Stimulated activated naive CD8-positive, alpha-beta T cell treated with anti-CD3 and anti-CD28 coated beads, Interleukin-15, amount 100 ng/mL, for 72 hours (primary cell): ENCODE results near the gene STX17.
"Not testable (repeated sequence)": the region's sequence is repeated elsewhere in the genome, so short reads cannot be mapped to it uniquely, and the experiment has no call there.

ENCODE experiments used
- ATAC-seq: fragments of 150-1000 bp; cut with Tn5 transposase; 2 replicates; pipeline ENCODE4 v1.10.0; 2021; ENCODE audit warnings: mild to moderate bottlenecking, moderate library complexity
- DNase-seq, 2 donors: peaks; one replicate each; pipeline ENCODE4 v3.0.0; 2021 to 2022
- H3K27ac Mint-ChIP-seq, 2 donors: one replicate each; pipeline ENCODE4 v1.8.0; 2022; ENCODE audit warnings: mild to moderate bottlenecking in 2 of 2, mixed read lengths in 2 of 2, moderate library complexity in 2 of 2
- H3K27me3 Mint-ChIP-seq: one replicate; pipeline ENCODE4 v1.8.0; 2022; ENCODE audit warnings: mixed read lengths
- H3K4me1 Mint-ChIP-seq: one replicate; pipeline ENCODE4 v1.8.0; 2022; ENCODE audit warnings: mild to moderate bottlenecking, mixed read lengths
- H3K4me3 Mint-ChIP-seq, 2 donors: one replicate each; pipeline ENCODE4 v1.8.0; 2022; ENCODE audit warnings: mild to moderate bottlenecking in 2 of 2, mixed read lengths in 2 of 2, moderate library complexity in 1 of 2
- H3K9me3 Mint-ChIP-seq, 2 donors: one replicate each; pipeline ENCODE4 v1.8.0; 2022; ENCODE audit warnings: mixed read lengths in 2 of 2

STX17 gene

GRCh38 chr9:99906403-99907207 lies at the start of gene STX17:
Gene STX17, plus strand, starts transcription at chr9:99906654. Its CDS starts 8,586 bp downstream, at chr9:99915240.
- H3K27ac Mint-ChIP-seq: peak within 1 kb of the TSS; percentile 97
- peaks cover 9% of the 10 kb centered on the region for H3K27me3 Mint-ChIP-seq
- H3K4me1 Mint-ChIP-seq: peaks cover 29% of the 10 kb centered on the region
- H3K4me3 Mint-ChIP-seq: peak within 1 kb of the TSS; percentile 92 to 96
- peak; percentile 80 to 85 for DNase-seq
- H3K9me3 Mint-ChIP-seq: no peaks in the 10 kb centered on the region
- peak; percentile 96 for ATAC-seq

DNA sequence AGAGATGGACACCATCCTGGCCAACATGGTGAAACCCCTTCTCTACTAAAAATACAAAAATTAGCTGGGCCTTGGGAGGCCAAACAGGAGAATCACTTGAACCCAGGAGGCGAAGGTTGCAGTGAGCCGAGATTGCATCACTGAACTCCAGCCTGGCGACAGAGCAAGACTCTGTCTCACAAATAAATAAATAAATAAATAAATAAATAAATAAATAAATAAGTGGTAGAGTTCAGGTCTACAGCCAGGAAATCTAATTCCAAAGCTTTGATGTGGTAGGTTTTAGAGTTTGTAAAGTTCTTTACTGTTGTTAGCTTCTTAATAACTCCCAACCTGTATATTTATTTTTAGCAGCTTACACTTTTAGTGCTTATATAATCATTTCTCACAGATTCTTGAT lies 48.9 kb upstream of the STX17 start:
- H3K9me3 Mint-ChIP-seq, ATAC-seq, H3K4me1 Mint-ChIP-seq, H3K4me3 Mint-ChIP-seq, H3K27me3 Mint-ChIP-seq, H3K27ac Mint-ChIP-seq, DNase-seq: not testable (repeated sequence)

- ATAC-seq: no peak
- Mint-ChIP-seq H3K9me3 (no peaks in the 10 kb centered on the region), H3K4me1 (no peaks in the 10 kb centered on the region), H3K27ac (no peak overlapping the region), H3K27me3 (no peaks in the 10 kb centered on the region), H3K4me3 (no peak overlapping the region)
- DNase-seq: no peak
Observed at GRCh38 chr9:99858087-99858486, 48.4 kb upstream of the STX17 start.

DNA sequence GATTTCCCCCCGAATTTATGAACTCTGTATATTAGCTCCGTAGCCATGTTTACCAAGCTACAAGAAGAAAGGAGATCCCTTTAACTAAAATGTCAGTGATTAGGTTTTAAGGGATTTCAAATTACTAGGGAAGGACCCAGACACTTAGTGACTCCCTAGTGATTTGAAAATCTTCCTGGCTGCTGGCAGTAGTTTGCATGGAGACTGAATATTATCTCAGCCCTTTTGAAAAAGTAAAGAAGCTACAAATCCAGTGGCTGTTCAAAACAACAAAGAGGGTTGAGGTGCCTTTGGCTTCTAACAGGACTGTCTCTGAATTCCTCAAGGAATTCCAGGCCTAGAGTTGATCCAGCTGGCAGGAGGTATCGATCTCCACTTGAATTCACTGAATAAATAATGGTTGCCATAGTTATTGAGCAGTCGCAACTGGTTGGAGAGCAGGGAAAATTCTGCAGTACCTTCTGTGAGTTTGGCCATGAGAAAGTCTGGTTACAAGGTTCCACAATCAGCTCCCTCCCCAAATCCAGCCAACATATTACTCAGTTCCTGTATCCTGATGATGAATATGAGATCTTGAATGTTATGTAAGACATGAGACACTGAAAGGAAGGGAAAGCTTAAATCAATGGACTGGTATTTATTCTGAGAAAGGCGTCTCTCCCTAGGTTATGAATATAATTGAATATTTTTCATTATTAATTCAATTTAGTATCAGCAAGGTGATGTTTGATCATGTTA lies 47.0 kb upstream of the STX17 start:
- H3K9me3 Mint-ChIP-seq: no peaks in the 10 kb centered on the region
- no peak for ATAC-seq
- no peaks in the 10 kb centered on the region for H3K27me3 Mint-ChIP-seq
- no peak overlapping the region for H3K27ac Mint-ChIP-seq
- no peak for DNase-seq
- H3K4me3 Mint-ChIP-seq: no peak overlapping the region
- H3K4me1 Mint-ChIP-seq: no peaks in the 10 kb centered on the region

GRCh38 chr9:99860266-99860665 lies 46.2 kb upstream of the STX17 start:
- no peak for ATAC-seq
- DNase-seq: no peak
- H3K4me3 Mint-ChIP-seq: no peak overlapping the region
- no peak overlapping the region for H3K27ac Mint-ChIP-seq
- H3K27me3 Mint-ChIP-seq: no peaks in the 10 kb centered on the region
- H3K4me1 Mint-ChIP-seq: no peaks in the 10 kb centered on the region
- H3K9me3 Mint-ChIP-seq: no peaks in the 10 kb centered on the region

GRCh38 chr9:99863955-99864354 lies 42.5 kb upstream of the STX17 start:
- no peak for ATAC-seq
- no peak overlapping the region for H3K27ac Mint-ChIP-seq
- no peak for DNase-seq
- no peak overlapping the region for H3K4me3 Mint-ChIP-seq
- H3K27me3 Mint-ChIP-seq: no peaks in the 10 kb centered on the region
- peaks cover 16% of the 10 kb centered on the region for H3K4me1 Mint-ChIP-seq
- no peaks in the 10 kb centered on the region for H3K9me3 Mint-ChIP-seq

DNA sequence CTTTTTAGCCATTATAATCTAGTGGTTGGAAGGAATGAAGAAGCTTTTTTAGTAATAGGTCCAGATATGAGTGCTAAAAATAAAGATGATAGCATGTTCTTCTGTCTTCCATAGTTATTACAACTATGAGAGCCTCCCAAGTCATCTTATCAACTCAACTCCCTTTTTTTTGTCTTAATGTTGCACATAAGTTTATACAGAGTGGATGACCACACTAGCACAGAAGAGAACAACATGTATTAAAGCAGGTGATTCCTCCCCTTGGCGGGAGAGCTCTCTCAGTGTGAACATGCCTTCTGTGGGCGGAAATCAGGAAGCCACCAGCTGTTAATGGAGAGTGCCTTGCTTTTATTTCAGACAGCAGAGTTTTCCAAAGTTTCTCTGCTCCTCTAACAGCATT lies 40.1 kb upstream of the STX17 start:
- Mint-ChIP-seq H3K4me3 (no peak overlapping the region), H3K9me3 (no peaks in the 10 kb centered on the region), H3K4me1 (peaks cover 21% of the 10 kb centered on the region), H3K27me3 (no peaks in the 10 kb centered on the region), H3K27ac (no peak overlapping the region)
- DNase-seq (no peak), ATAC-seq (no peak)

- peaks cover 21% of the 10 kb centered on the region for H3K4me1 Mint-ChIP-seq
- no peak for DNase-seq
Observed at GRCh38 chr9:99867536-99867935, 38.9 kb upstream of the STX17 start.

GRCh38 chr9:99867968-99868367 lies 38.5 kb upstream of the STX17 start:
- DNase-seq (peak in 1 of 2 donors; percentile 27), ATAC-seq (peak; percentile 87)
- Mint-ChIP-seq H3K4me1 (peaks cover 21% of the 10 kb centered on the region), H3K27ac (peak overlapping the region in 1 of 2 donors; percentile 69), H3K4me3 (no peak overlapping the region), H3K9me3 (no peaks in the 10 kb centered on the region), H3K27me3 (no peaks in the 10 kb centered on the region)

More at GRCh38 chr9:99867536-99867935, 38.9 kb upstream of the STX17 start:
- H3K9me3 Mint-ChIP-seq: no peaks in the 10 kb centered on the region
- peak overlapping the region in 1 of 2 donors; percentile 69 for H3K27ac Mint-ChIP-seq
- H3K27me3 Mint-ChIP-seq: no peaks in the 10 kb centered on the region
- peak; percentile 31 for ATAC-seq
- H3K4me3 Mint-ChIP-seq: no peak overlapping the region

DNA sequence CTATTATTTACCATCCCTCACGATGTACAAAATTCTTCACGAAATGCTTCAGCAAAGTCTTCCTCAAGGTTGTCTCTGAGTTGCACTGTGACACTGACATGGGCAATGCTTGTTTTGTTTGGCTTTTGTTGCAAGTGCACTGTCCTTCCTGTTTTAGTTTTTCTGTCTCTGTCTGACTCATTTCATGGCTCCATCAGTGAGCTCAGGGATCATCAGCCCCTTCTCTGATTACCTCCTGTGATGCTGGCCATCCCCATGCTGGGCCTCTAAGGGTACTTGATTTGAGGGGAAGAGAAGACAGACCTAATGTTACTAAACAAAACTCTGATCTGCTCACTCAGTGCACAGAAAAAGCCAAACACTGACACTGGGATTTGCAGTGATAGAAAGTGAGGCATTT lies 37.6 kb upstream of the STX17 start:
- Mint-ChIP-seq H3K4me1 (peaks cover 25% of the 10 kb centered on the region), H3K27me3 (no peaks in the 10 kb centered on the region), H3K9me3 (no peaks in the 10 kb centered on the region), H3K27ac (no peak overlapping the region), H3K4me3 (no peak overlapping the region)
- DNase-seq (peak in 1 of 2 donors; percentile 19), ATAC-seq (peak; percentile 81)

GRCh38 chr9:99870126-99870525 lies 36.3 kb upstream of the STX17 start:
- peaks cover 2% of the 10 kb centered on the region for H3K27me3 Mint-ChIP-seq
- ATAC-seq (no peak), DNase-seq (no peak)
- no peak overlapping the region for H3K4me3 Mint-ChIP-seq
- no peak overlapping the region for H3K27ac Mint-ChIP-seq
- no peaks in the 10 kb centered on the region for H3K9me3 Mint-ChIP-seq
- peaks cover 29% of the 10 kb centered on the region for H3K4me1 Mint-ChIP-seq

DNA sequence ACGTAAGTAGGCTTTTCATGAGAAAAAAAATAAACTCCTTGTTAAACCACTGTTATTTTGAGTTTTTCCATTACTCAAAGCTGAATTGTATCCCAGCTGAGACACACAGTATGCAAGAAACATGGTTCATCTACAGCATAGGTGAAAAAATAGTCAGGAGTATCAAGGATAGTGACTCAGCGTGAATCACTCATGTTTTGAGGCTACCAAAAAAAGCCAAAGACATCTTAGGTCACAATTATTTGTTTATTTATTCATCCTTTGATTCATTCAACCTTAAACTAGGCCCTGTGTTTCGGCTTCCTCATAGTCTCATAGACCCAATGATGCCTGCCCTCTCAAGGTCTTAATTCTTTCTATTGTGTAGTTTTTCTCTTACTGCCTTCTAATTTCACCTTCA lies 32.9 kb upstream of the STX17 start:
- Mint-ChIP-seq H3K9me3 (no peaks in the 10 kb centered on the region), H3K4me1 (peaks cover 17% of the 10 kb centered on the region), H3K4me3 (no peak overlapping the region), H3K27me3 (peaks cover 8% of the 10 kb centered on the region), H3K27ac (no peak overlapping the region)
- ATAC-seq (peak; percentile 26), DNase-seq (no peak)

DNA sequence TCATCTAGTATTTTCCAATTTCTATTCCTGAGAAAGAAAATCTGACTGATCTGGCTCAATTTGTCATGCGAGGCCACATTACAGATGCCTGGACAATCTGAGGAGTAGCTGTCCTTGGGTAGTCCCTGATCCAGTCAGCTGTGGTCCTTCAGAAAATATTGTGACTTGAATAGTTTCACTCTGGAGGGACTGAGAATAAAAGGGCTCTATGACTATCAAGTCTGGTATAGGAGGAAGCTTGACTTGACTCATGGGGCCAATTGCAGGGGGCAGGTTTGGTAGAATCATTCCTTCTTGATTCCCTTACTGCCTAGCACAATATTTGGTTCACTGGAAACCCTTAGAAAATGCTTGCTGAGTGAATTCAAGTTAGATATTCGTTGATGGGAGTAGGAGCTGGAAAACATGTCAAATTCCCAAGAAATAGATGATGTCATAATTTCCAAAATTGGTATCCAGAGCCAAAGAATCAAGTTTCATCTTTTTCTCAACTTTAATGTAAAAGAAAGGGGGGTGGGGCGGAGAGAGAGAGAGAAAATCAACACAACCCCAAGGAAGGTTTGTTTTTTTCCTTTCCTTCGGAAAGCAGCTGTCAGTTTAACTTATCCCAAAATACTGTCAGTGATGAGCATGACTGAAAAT lies 32.4 kb upstream of the STX17 start:
- ATAC-seq (peak; percentile 67), DNase-seq (no peak)
- H3K4me3 Mint-ChIP-seq: no peak overlapping the region
- H3K9me3 Mint-ChIP-seq: no peaks in the 10 kb centered on the region
- H3K27ac Mint-ChIP-seq: no peak overlapping the region
- H3K27me3 Mint-ChIP-seq: peaks cover 8% of the 10 kb centered on the region
- peaks cover 12% of the 10 kb centered on the region for H3K4me1 Mint-ChIP-seq

- peaks cover 9% of the 10 kb centered on the region for H3K4me1 Mint-ChIP-seq
- no peak overlapping the region for H3K4me3 Mint-ChIP-seq
- no peak overlapping the region for H3K27ac Mint-ChIP-seq
- no peaks in the 10 kb centered on the region for H3K9me3 Mint-ChIP-seq
- DNase-seq (no peak), ATAC-seq (no peak)
- H3K27me3 Mint-ChIP-seq: peaks cover 8% of the 10 kb centered on the region
Observed at GRCh38 chr9:99876190-99876589, 30.3 kb upstream of the STX17 start.

DNA sequence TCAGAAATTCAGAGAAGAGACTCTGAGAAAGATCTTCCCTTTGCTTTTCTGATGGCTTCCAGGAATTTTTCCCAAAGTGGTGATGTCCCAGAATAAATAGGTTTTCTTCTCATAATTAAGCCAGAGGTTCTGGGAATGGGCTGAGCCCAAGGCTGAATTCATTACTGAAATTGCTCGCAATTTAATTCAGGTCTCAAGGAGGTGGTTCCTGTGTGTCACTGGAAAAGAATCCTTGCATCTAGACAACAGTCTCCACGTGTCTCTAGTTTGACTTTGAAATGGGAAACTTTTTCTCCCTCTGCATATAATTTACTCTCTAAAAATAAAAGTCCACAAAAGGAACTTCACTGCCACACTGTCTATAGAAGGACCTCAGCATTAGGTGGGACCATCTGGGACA lies 27.8 kb upstream of the STX17 start:
- ATAC-seq (no peak), DNase-seq (no peak)
- H3K9me3 Mint-ChIP-seq: no peaks in the 10 kb centered on the region
- H3K4me3 Mint-ChIP-seq: no peak overlapping the region
- H3K4me1 Mint-ChIP-seq: peaks cover 7% of the 10 kb centered on the region
- peaks cover 8% of the 10 kb centered on the region for H3K27me3 Mint-ChIP-seq
- H3K27ac Mint-ChIP-seq: no peak overlapping the region

- DNase-seq (no peak), ATAC-seq (no peak)
- Mint-ChIP-seq H3K27me3 (no peaks in the 10 kb centered on the region), H3K4me1 (no peaks in the 10 kb centered on the region), H3K27ac (no peak overlapping the region), H3K9me3 (no peaks in the 10 kb centered on the region), H3K4me3 (no peak overlapping the region)
Observed at GRCh38 chr9:99881769-99882168, 24.7 kb upstream of the STX17 start.
